Spleen (tissue), 11 donors: Measurements from ENCODE around the gene ABTB1. TPM values are rescaled to one million over a fixed set of nuclear protein-coding genes. Genes with fewer than 3 reads are reported as not detected.
"Not testable (repeated sequence)": the region's sequence is repeated elsewhere in the genome, so short reads cannot be mapped to it uniquely, and the experiment has no call there.

Source experiments
- DNase-seq: peaks from one replicate; pipeline ENCODE4 v3.0.0-alpha.2; 2020
- H3K27ac ChIP-seq, 8 donors: fragments of 200-600 bp; sonication (generic) in 7 of 8; 1 replicate in 4 of 8; 2 replicates in 4 of 8; pipeline versions ENCODE4 v1.5.0 to v1.8.0; 2016 to 2021; ENCODE audit warnings: inconsistent platforms in 4 of 8, mild to moderate bottlenecking in 4 of 8, moderate library complexity in 1 of 8
- H3K27me3 ChIP-seq, 7 donors: fragments of 200-600 bp; sonication (generic) in 6 of 7; replicated peaks in 1 of 7; 1 replicate in 4 of 7; 2 replicates in 3 of 7; pipeline versions ENCODE4 v1.5.0 to v1.8.0; 2016 to 2021; ENCODE audit warnings: inconsistent platforms in 3 of 7, mild to moderate bottlenecking in 1 of 7
- H3K36me3 ChIP-seq, 6 donors: fragments of 200-600 bp; sonication (generic) in 5 of 6; 1 replicate in 4 of 6; 2 replicates in 2 of 6; pipeline versions ENCODE4 v1.5.0 to v1.8.0; 2016 to 2021; ENCODE audit warnings: inconsistent platforms in 2 of 6
- H3K4me1 ChIP-seq, 6 donors: fragments of 200-600 bp; sonication (generic) in 5 of 6; 1 replicate in 3 of 6; 2 replicates in 3 of 6; pipeline versions ENCODE4 v1.5.0 to v1.8.0; 2016 to 2021; ENCODE audit warnings: inconsistent platforms in 3 of 6
- H3K4me3 ChIP-seq, 8 donors: fragments of 200-600 bp; sonication (generic) in 7 of 8; 1 replicate in 4 of 8; 2 replicates in 4 of 8; pipeline versions ENCODE4 v1.5.0 to v1.8.0; 2016 to 2021; ENCODE audit warnings: inconsistent platforms in 4 of 8, mild to moderate bottlenecking in 4 of 8, moderate library complexity in 2 of 8
- H3K9me3 ChIP-seq, 8 donors: fragments of 200-600 bp; sonication (generic) in 7 of 8; 1 replicate in 4 of 8; 2 replicates in 4 of 8; pipeline versions ENCODE4 v1.5.0 to v1.8.0; 2016 to 2021; ENCODE audit warnings: inconsistent platforms in 4 of 8
- POLR2A ChIP-seq, 3 donors: fragments of 450-650 bp; IDR thresholded peaks; one replicate each; pipeline ENCODE4 v1.5.1; 2017; ENCODE audit warnings: antibody characterized with exemption in 3 of 3, mild to moderate bottlenecking in 1 of 3
- POLR2AphosphoS5 ChIP-seq, 3 donors: sonication (generic); formaldehyde crosslinking; IDR thresholded peaks; one replicate each; pipeline ENCODE4 v1.5.1; 2017; ENCODE audit warnings: antibody characterized with exemption in 3 of 3
- WGBS, 5 donors: extraction: QIAGEN DNeasy Blood & Tissue Kit in 3 of 5; methylation state at CpG; one replicate each; pipeline versions ENCODE4 v1.1.5 to v1.1.7; 2013 to 2018; 5-methylcytosine and 5-hydroxymethylcytosine counted together
- intact Hi-C: fragments of 100-400 bp; cut with DNase I; formaldehyde crosslinking; loops from one replicate; pipeline ENCODE4 v1.15.0; 2023; ENCODE audit warnings: low total_unique reads
- polyA plus RNA-seq, 3 donors: library from polyadenylated mRNA; stranded (reverse); fragments of 200-250 nt; gene quantifications; one replicate each; pipeline ENCODE4 v1.2.1, GENCODE V29; 2013
- total RNA-seq, 7 donors: library from RNA; depleted of rRNA in 3 of 7; stranded (reverse); fragments of >200 nt in 3 of 7; fragmentation: NEBNext Ultra II Directional in 4 of 7; extraction: Animal tissue kit (Norgen Biotek cat#: 25700) in 4 of 7; gene quantifications; one replicate each; pipeline versions ENCODE4 v1.1.0 to v1.2.1, GENCODE V29; 2016 to 2021
- TF ChIP-seq, protein P1 (sequence below), 11 experiments: fragments of 200-600 bp in 7 of 11; fragments of 450-650 bp in 4 of 11; sonication (generic) in 4 of 11; IDR thresholded peaks in 8 of 11; conservative IDR thresholded peaks in 3 of 11; 1 replicate in 7 of 11; 2 replicates in 4 of 11; pipeline versions ENCODE4 v1.4.0 to v1.8.0; 2016 to 2021; ENCODE audit warnings: antibody characterized with exemption in 11 of 11, inconsistent platforms in 4 of 11, mild to moderate bottlenecking in 1 of 11
- donor health status: healthy with polysubstance abuse.
- donor health status: DM: no; HTN: no; CAD: no; lungs with moderate emphysema.
- donor health status: DM: no; HTN: no; CAD: no.
- donor health status: Bipolar disorder and iron deficiency.
- donor health status: healthy.
- donor health status: DM: no; HTN: no; CAD: no.
- donor health status: DM: yes; HTN: yes; CAD: no.

The ABTB1 gene
- total and polyA plus RNA-seq, 10 donors, result 57.9 to 172 (median 145) TPM

DNA sequence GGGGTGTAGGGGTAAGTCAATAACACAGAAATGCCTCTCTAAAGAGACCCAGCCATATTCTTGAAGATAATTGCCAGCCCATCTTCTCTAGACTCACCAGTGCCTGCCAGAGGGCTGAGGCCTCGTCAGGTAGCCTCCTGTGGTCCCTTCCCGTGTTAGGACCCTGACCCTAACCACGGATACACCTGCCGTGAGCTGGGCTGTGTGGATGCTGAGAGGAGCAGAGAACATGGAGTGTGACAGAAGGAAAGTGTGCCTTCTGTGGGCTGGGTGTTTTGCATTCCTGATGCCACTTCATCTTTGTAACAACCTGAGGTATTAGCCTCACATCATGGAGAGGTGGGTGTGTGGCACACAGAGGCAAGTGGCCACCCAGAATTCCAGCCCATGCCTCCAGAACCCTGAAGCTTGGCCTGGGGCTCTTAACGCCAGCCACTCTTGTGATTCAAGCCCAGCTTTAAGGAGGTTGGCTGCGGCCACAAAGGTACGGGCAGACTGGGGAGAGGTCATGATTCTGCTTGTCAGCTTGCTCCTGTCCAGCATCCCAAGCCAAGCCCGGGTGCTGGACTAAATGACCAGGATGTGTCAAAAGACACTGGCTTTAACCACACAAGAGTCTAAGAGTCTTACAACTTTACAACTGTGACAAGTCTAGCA, 21.1 kb upstream of the ABTB1 start:
- Histone ChIP-seq H3K4me3 (no peak overlapping the region), H3K4me1 (peaks cover 0 to 6% (median 4%) of the 10 kb centered on the region in 6 donors), H3K36me3 (no peaks in the 10 kb centered on the region), H3K27ac (no peak overlapping the region), H3K27me3 (peaks cover 0 to 10% (median 0%) of the 10 kb centered on the region in 7 donors), H3K9me3 (no peaks in the 10 kb centered on the region)
- intact Hi-C loops, result loop anchor here (5.0 to 10.0 kb wide), 2 partner anchors 183 to 321 kb away; no protein-coding TSS in a partner anchor
- WGBS, 5 donors, result 70 to 86% (median 76%) methylated on average over 6 to 8 of the region's 8 CpGs
- DNase-seq, result no peak
- no peak for TF ChIP-seq POLR2AphosphoS5 (IDR thresholded peaks at IDR 0.05)

DNA sequence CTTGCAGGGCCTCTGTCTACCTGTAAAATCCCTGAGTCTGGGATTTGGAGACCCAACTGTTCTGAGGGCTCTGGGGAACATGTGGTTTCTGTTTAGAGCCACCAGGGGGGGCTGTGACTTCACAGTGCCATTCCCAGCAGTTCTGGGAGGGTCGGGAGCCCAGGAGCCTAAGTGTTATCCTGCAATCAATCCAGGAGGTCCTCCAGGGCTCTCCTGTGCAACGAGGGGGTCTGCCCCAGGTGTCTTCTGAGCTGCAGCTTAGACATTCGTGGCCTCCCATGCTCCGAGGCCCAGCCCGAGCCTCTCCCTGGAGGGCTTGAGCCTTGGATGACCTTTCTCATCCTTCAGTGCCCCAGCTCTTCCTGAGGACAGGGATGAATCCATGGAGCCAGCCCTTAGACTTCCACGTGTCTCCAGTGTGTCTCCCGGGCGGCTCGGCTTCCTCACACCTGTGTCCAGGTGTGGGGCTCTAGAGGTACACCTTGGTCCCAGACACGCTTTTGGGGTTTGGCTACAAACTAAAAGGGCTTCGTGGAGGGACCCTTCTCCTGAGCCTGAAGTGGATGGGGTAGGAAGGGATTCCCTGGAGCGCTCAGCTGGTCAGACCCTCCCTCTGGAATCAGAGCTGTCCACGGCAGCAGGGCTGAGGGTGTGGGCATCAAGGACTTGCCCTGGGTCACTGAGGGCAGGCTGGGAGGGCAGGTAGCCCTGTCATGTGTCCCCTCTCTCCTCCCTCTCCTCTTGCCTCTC, 20.3 kb upstream of the ABTB1 start:
- Histone ChIP-seq H3K27ac (no peak overlapping the region), H3K4me1 (peaks cover 0 to 6% (median 4%) of the 10 kb centered on the region in 6 donors), H3K4me3 (no peak overlapping the region), H3K36me3 (no peaks in the 10 kb centered on the region), H3K9me3 (no peaks in the 10 kb centered on the region), H3K27me3 (peaks cover 0 to 10% (median 0%) of the 10 kb centered on the region in 7 donors)
- WGBS, 5 donors, result 67 to 75% (median 70%) methylated on average over 13 of the region's 13 CpGs
- intact Hi-C loops, result loop anchor here (5.0 to 10.0 kb wide), 2 partner anchors 182 to 320 kb away; no protein-coding TSS in a partner anchor
- DNase-seq, result peak; percentile 80
- TF ChIP-seq POLR2A (IDR thresholded peaks at IDR 0.05) (no peak), POLR2AphosphoS5 (IDR thresholded peaks at IDR 0.05) (no peak)
- TF ChIP-seq, protein P1, sequence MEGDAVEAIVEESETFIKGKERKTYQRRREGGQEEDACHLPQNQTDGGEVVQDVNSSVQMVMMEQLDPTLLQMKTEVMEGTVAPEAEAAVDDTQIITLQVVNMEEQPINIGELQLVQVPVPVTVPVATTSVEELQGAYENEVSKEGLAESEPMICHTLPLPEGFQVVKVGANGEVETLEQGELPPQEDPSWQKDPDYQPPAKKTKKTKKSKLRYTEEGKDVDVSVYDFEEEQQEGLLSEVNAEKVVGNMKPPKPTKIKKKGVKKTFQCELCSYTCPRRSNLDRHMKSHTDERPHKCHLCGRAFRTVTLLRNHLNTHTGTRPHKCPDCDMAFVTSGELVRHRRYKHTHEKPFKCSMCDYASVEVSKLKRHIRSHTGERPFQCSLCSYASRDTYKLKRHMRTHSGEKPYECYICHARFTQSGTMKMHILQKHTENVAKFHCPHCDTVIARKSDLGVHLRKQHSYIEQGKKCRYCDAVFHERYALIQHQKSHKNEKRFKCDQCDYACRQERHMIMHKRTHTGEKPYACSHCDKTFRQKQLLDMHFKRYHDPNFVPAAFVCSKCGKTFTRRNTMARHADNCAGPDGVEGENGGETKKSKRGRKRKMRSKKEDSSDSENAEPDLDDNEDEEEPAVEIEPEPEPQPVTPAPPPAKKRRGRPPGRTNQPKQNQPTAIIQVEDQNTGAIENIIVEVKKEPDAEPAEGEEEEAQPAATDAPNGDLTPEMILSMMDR (IDR thresholded peaks at IDR 0.05 in 8 of 11, conservative IDR thresholded peaks at IDR 0.05 in 3 of 11), result peak; percentile 48 to 93 (median 83)

DNA sequence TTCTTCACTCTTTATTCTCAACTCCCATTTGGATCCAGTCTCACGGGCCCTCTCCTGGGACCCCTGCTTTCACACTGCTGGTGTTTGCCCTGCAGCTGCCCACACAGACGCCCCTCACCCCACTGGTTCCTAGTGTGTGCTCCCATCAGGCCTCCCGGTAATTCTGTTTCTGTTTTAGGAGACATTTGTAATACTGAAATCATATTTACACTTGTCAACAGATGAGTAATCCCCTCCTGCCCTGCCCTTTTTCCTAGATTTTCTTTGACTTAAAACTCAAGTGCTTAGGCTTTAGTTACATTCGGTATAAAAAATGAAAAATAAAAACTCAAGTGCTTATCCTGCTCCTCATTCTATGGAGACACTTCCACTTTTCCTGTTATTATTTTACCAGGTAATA, 18.4 kb upstream of the ABTB1 start:
- no peak overlapping the region for H3K27ac ChIP-seq
- no peak overlapping the region for H3K4me3 ChIP-seq
- WGBS, 5 donors, result 74 to 89% (median 83%) methylated on average over 4 of the region's 4 CpGs
- H3K36me3 ChIP-seq, result no peaks in the 10 kb centered on the region
- H3K27me3 ChIP-seq, result peaks cover 0 to 10% (median 0%) of the 10 kb centered on the region in 7 donors
- TF ChIP-seq POLR2AphosphoS5 (IDR thresholded peaks at IDR 0.05) (no peak), POLR2A (IDR thresholded peaks at IDR 0.05) (no peak)
- TF ChIP-seq, protein P1 (IDR thresholded peaks at IDR 0.05 in 8 of 11, conservative IDR thresholded peaks at IDR 0.05 in 3 of 11), result no peak
- no peaks in the 10 kb centered on the region for H3K9me3 ChIP-seq
- intact Hi-C loops, result loop anchor here (5.0 to 10.0 kb wide), 2 partner anchors 180 to 318 kb away; no protein-coding TSS in a partner anchor
- no peak for DNase-seq
- peaks cover 0 to 6% (median 4%) of the 10 kb centered on the region in 6 donors for H3K4me1 ChIP-seq

DNA sequence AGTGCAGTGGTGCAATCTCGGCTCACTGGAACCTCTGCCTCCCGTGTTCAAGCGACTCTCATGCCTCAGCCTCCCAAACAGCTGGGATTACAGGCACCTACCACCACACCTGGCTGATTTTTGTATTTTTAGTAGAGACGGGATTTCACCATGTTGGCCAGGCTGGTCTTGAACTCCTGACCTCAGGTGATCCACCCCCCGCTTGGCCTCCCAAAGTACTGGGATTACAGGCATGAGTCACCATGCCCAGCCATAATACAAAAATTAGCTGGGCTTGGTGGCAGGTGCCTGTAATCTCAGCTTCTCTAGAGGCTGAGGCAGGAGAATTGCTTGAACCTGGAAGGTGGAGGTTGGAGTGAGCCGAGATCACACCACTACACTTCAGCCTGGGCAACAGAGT, 17.8 kb upstream of the ABTB1 start:
- DNase-seq, H3K4me3 ChIP-seq, H3K27ac ChIP-seq, H3K4me1 ChIP-seq, H3K27me3 ChIP-seq, H3K9me3 ChIP-seq, H3K36me3 ChIP-seq: not testable (repeated sequence)
- intact Hi-C loops, result loop anchor here (5.0 to 10.0 kb wide), 2 partner anchors 180 to 317 kb away; no protein-coding TSS in a partner anchor
- 93 to 97% (median 95%) methylated on average over 6 of the region's 6 CpGs for WGBS, 5 donors

DNA sequence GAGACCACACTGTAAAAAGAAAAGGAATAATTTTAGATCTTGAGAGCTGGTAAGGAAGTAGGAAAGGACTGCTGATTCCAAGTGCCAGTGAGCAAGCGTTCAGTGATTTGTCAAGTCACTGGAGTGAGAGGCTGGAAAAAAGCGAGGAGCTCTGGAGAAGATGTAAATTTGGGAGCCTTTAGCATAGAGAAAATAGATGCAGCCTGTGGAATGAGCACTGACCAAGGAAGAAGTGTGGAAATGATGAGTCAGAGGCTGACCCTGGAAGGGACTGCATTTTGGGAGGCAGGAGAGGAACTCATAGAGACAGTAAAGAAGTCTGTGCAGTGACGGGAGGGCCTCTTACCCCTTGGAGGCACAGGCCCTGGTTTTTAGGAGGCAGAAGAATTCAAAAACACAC, 17.1 kb upstream of the ABTB1 start:
- Histone ChIP-seq H3K27ac (no peak overlapping the region), H3K27me3 (peaks cover 0 to 10% (median 0%) of the 10 kb centered on the region in 7 donors), H3K36me3 (no peaks in the 10 kb centered on the region), H3K4me3 (no peak overlapping the region), H3K4me1 (peaks cover 0 to 6% (median 4%) of the 10 kb centered on the region in 6 donors), H3K9me3 (no peaks in the 10 kb centered on the region)
- no peak for DNase-seq
- TF ChIP-seq POLR2A (IDR thresholded peaks at IDR 0.05), result no peak
- no peak for TF ChIP-seq POLR2AphosphoS5 (IDR thresholded peaks at IDR 0.05)
- TF ChIP-seq, protein P1 (IDR thresholded peaks at IDR 0.05 in 8 of 11, conservative IDR thresholded peaks at IDR 0.05 in 3 of 11), result no peak
- intact Hi-C loops, result loop anchor here (10.0 kb wide), 1 partner anchor 179 kb away; no protein-coding TSS in a partner anchor
- 76 to 87% (median 77%) methylated on average over 3 of the region's 3 CpGs for WGBS, 5 donors
